Mucosa of descending colon (tissue), 3 donors: ENCODE data around the gene AFAP1L1. TPM values are rescaled to one million over a fixed set of nuclear protein-coding genes. Genes with fewer than 3 reads are reported as not detected.
"Not testable (repeated sequence)": the region's sequence is repeated elsewhere in the genome, so short reads cannot be mapped to it uniquely, and the experiment has no call there.

Source experiments
- ATAC-seq: fragments of 200-7000 bp; cut with Tn5 transposase; one replicate; pipeline ENCODE4 v1.9.1; 2020; ENCODE audit warnings: mild to moderate bottlenecking, moderate library complexity
- DNase-seq, 3 donors: peaks; one replicate each; pipeline ENCODE4 v3.0.0-alpha.2; 2020
- H3K36me3 ChIP-seq: fragments of 200-600 bp; one replicate; pipeline ENCODE4 v1.8.0; 2021; ENCODE audit warnings: low read depth, mild to moderate bottlenecking
- H3K4me1 ChIP-seq: fragments of 200-600 bp; one replicate; pipeline ENCODE4 v1.8.0; 2021; ENCODE audit warnings: low read depth, mild to moderate bottlenecking
- H3K4me3 ChIP-seq: fragments of 200-600 bp; one replicate; pipeline ENCODE4 v1.8.0; 2021; ENCODE audit warnings: mild to moderate bottlenecking
- H3K9me3 ChIP-seq: fragments of 200-600 bp; one replicate; pipeline ENCODE4 v1.8.0; 2021; ENCODE audit warnings: mild to moderate bottlenecking
- CTCF ChIP-seq: fragments of 200-600 bp; IDR thresholded peaks from one replicate; pipeline ENCODE4 v1.8.0; 2022; ENCODE audit warnings: antibody characterized with exemption, mild to moderate bottlenecking
- intact Hi-C, 2 donors: fragments of 100-400 bp; cut with DNase I in 1 of 2; cut with micrococcal nuclease in 1 of 2; formaldehyde crosslinking; loops; one replicate each; pipeline versions ENCODE4 v1.11.0 to v1.11.1; 2022; cut with DNase I, micrococcal nuclease
- total RNA-seq, 3 donors: library from RNA; stranded (reverse); fragmentation: NEBNext Ultra II Directional in 2 of 3; extraction: Animal tissue kit (Norgen Biotek cat#: 25700) in 2 of 3; gene quantifications; one replicate each; pipeline versions ENCODE4 v1.2.1 to v1.2.4, GENCODE V29; 2021 to 2023
- donor health status: DM: no; HTN: no; CAD: no; lungs with moderate emphysema.
- donor health status: DM: no; HTN: no; CAD: no.
- donor health status: DM: no; HTN: yes; CAD: no.

Gene AFAP1L1
- total RNA-seq, 3 donors from 2014 or later: 1.5 to 7.3 (median 1.9) TPM

DNA sequence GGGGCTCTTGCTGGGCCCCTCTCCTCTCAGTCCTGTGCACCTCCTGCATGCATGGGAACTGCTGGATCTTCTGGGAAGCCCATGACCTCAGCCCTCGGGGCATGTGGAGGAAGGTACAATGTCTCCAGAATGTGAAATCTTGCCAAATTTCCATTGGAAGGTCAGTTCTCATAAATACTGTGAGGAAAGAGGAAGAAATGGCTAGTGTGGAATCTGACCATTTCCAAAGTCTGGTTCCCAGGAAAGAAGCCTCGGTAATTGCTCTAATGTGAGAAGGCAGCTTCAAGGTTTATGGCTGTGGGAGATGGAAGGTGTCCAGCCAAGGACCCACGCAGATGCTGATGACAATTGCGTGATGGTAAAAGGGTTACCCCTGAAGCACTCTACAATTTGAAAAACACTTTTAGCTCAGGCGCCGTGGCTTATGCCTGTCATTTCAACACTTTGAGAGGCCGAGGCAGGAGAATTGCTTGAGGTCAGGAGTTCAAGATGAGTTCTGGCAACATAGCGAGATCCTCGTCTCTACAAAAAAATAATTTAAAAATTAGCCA is 115.5 kb downstream of the AFAP1L1 start:
- no peak for TF ChIP-seq CTCF
- Histone ChIP-seq H3K4me3 (no peak overlapping the region), H3K9me3 (no peaks in the 10 kb centered on the region), H3K36me3 (no peaks in the 10 kb centered on the region), H3K4me1 (peaks cover 7% of the 10 kb centered on the region)
- ATAC-seq (no peak), DNase-seq (no peak)
- intact Hi-C loops: loop anchor here in 1 of 2 donors (10.0 kb wide), 1 partner anchor 48 kb away; no protein-coding TSS in a partner anchor

DNA sequence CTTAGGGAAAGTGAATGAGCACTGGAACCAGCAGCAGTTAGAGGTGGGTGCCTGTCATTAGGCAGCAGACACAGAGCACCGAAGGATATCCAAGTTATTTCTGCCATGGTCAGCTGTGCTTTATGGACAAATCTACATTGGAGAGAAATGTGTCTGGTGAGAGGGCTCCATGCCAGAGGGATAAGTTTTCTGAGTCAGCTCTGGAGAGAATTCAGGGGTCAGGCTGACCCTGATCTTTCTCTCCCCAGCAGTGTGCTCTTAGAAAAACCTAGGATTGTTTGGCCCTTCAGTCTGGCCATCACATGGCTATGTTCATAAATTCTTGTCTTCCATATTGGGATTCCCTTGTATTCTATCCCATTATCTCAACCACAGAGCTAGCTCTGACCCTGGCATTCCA is 116.3 kb downstream of the AFAP1L1 start:
- intact Hi-C loops: loop anchor here in 1 of 2 donors (10.0 kb wide), 1 partner anchor 47 kb away; no protein-coding TSS in a partner anchor
- Histone ChIP-seq H3K9me3 (no peaks in the 10 kb centered on the region), H3K36me3 (no peaks in the 10 kb centered on the region), H3K4me3 (no peak overlapping the region), H3K4me1 (peaks cover under 1% of the 10 kb centered on the region)
- ATAC-seq (peak; percentile 12), DNase-seq (no peak)
- no peak for TF ChIP-seq CTCF

- Histone ChIP-seq H3K4me3 (no peak overlapping the region), H3K9me3 (no peaks in the 10 kb centered on the region), H3K4me1 (no peaks in the 10 kb centered on the region), H3K36me3 (no peaks in the 10 kb centered on the region)
- intact Hi-C loops: loop anchor here in 1 of 2 donors (10.0 kb wide), 1 partner anchor 46 kb away; no protein-coding TSS in a partner anchor
- DNase-seq (no peak), ATAC-seq (no peak)
- TF ChIP-seq CTCF: no peak
Measured at GRCh38 chr5:149388498-149389190, 117.0 kb downstream of the AFAP1L1 start.

DNA sequence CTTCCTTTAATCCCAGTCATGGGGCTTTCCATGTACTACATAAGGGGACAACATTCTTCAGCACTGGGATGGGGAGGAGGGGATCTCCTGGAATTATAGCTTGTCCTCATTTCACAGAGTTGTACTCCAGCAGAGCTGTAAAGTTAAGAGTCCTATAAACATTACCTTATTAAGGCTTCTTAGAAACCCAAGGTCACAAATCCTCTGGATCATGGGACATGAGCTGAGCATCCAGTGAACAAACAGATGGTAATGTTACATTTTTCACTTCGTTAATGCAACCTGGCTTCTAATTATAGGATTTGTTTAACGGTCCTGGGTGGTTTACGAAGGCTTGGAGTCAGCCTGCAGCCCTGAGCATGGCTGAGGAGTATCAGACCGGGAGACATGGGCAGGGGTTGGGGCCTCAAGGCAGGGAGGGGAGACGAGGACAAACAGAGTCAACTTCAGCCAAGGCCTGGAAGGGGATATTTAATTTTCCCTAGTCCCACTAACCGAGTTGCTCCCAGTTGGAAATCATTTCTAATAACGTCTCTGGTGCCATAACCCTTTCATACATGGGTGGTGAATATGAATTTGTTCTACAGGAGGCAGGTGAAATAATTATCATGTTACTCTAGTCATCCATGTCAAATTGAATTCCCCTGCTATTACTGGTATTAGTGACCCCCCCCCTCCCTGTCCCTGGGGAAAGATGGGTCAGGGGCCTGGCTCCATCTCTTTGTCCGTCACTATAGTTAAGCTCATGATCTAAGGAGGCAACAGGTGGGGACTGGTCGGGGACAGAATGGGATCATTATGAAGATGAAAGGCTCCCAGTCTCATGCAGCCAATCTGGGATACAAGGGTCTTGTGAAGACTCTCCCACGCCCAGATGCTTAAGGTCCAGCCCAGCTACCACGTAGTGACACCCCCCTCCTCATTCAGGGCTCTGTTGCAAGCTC is 118.2 kb downstream of the AFAP1L1 start:
- H3K36me3 ChIP-seq: no peaks in the 10 kb centered on the region
- no peaks in the 10 kb centered on the region for H3K4me1 ChIP-seq
- intact Hi-C loops: loop anchor here in 1 of 2 donors (10.0 kb wide), 1 partner anchor 45 kb away; no protein-coding TSS in a partner anchor
- ATAC-seq (peak; percentile 19), DNase-seq (no peak)
- TF ChIP-seq CTCF: no peak
- H3K4me3 ChIP-seq: no peak overlapping the region
- H3K9me3 ChIP-seq: no peaks in the 10 kb centered on the region

- ATAC-seq, H3K36me3 ChIP-seq, intact Hi-C loops, H3K9me3 ChIP-seq, H3K4me1 ChIP-seq, DNase-seq, H3K4me3 ChIP-seq: not testable (repeated sequence)
Measured at GRCh38 chr5:149391076-149391475, 119.4 kb downstream of the AFAP1L1 start.

Other genes with a start within 250 kb of the AFAP1L1 start
- 1 to 10 TPM; 1.3 to 3.9 (median 2.2) TPM for gene SH3TC2, start 208.8 kb upstream of the AFAP1L1 start, total RNA-seq
- gene ABLIM3, start 130.4 kb upstream of the AFAP1L1 start, total RNA-seq: 10 to 100 TPM in 1 of 3 donors, 1 to 10 TPM in 2; 4.1 to 12.4 (median 7.4) TPM
- gene GRPEL2, start 73.6 kb downstream of the AFAP1L1 start, total RNA-seq: 10 to 100 TPM in 2 of 3 donors, 1 to 10 TPM in 1; 9.9 to 15.2 (median 11.1) TPM
- 1 to 10 TPM; 3.1 to 5.9 (median 4.2) TPM for gene PCYOX1L, start 86.2 kb downstream of the AFAP1L1 start, total RNA-seq
- under 1 TPM in 1 of 3 donors, not detected in 2; 0.92 TPM for gene IL17B, start 107.4 kb downstream of the AFAP1L1 start, total RNA-seq